ENCODE measurements around the gene TRIOBP.

Gene TRIOBP

GRCh38 chr22:37807410-37808293 lies 110.8 kb downstream of the TRIOBP start, which contains the start of gene GCAT (continued):
- TF ChIP-seq, protein P1, sequence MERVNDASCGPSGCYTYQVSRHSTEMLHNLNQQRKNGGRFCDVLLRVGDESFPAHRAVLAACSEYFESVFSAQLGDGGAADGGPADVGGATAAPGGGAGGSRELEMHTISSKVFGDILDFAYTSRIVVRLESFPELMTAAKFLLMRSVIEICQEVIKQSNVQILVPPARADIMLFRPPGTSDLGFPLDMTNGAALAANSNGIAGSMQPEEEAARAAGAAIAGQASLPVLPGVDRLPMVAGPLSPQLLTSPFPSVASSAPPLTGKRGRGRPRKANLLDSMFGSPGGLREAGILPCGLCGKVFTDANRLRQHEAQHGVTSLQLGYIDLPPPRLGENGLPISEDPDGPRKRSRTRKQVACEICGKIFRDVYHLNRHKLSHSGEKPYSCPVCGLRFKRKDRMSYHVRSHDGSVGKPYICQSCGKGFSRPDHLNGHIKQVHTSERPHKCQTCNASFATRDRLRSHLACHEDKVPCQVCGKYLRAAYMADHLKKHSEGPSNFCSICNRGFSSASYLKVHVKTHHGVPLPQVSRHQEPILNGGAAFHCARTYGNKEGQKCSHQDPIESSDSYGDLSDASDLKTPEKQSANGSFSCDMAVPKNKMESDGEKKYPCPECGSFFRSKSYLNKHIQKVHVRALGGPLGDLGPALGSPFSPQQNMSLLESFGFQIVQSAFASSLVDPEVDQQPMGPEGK (tag by site-specific recombination; IDR thresholded peaks at IDR 0.05), result peak; percentile 97
- TF ChIP-seq GLI2 (tag by site-specific recombination; IDR thresholded peaks at IDR 0.05; ENCODE audit: borderline replicate concordance, low read depth) (no peak), BCL11B (tag by site-specific recombination; IDR thresholded peaks at IDR 0.05; ENCODE audit: low read depth) (peak; percentile 55; the same call in 1 of the 2 replicates), ZNF76 (tag by site-specific recombination; IDR thresholded peaks at IDR 0.05; ENCODE audit: borderline replicate concordance, low read depth) (peak; percentile 51; the same call in 1 of the 2 replicates), SP3 (tag by site-specific recombination; IDR thresholded peaks at IDR 0.05) (peak; percentile 86), OVOL3 (tag by site-specific recombination; IDR thresholded peaks at IDR 0.05) (no peak), PRDM6 (tag by site-specific recombination; IDR thresholded peaks at IDR 0.05) (no peak), ZNF747 (tag by site-specific recombination; IDR thresholded peaks at IDR 0.05) (no peak), YY1 (tag by site-specific recombination; IDR thresholded peaks at IDR 0.05) (no peak; the same call in 1 of the 2 replicates), ZNF830 (tag by site-specific recombination; IDR thresholded peaks at IDR 0.05; ENCODE audit: low read depth) (no peak), OSR2 (tag by site-specific recombination; IDR thresholded peaks at IDR 0.05) (peak; percentile 6; the same call in 1 of the 2 replicates), ATF2 (tag by site-specific recombination; IDR thresholded peaks at IDR 0.05; ENCODE audit: low read depth) (no peak), ZEB2 (tag by site-specific recombination; IDR thresholded peaks at IDR 0.05) (peak; percentile 87; the same call in 1 of the 2 replicates), RBAK (tag by site-specific recombination; IDR thresholded peaks at IDR 0.05) (no peak), ZSCAN30 (tag by site-specific recombination; IDR thresholded peaks at IDR 0.05) (peak; percentile 12; the same call in 1 of the 2 replicates), ZNF48 (tag by site-specific recombination; IDR thresholded peaks at IDR 0.05) (no peak), ZNF777 (tag by site-specific recombination; IDR thresholded peaks at IDR 0.05; ENCODE audit: borderline replicate concordance) (no peak), ZNF354C (tag by site-specific recombination; IDR thresholded peaks at IDR 0.05; ENCODE audit: borderline replicate concordance, low read depth) (no peak), ZBTB21 (tag by site-specific recombination; IDR thresholded peaks at IDR 0.05) (no peak), ZNF548 (tag by site-specific recombination; IDR thresholded peaks at IDR 0.05) (no peak), ZIC2 (tag by site-specific recombination; IDR thresholded peaks at IDR 0.05) (peak; percentile 69), ZNF626 (tag by site-specific recombination; IDR thresholded peaks at IDR 0.05) (no peak), ZNF580 (tag by site-specific recombination; IDR thresholded peaks at IDR 0.05) (peak; percentile 53), HOXA7 (CRISPR knock-in tag; IDR thresholded peaks at IDR 0.05; ENCODE audit: borderline replicate concordance) (no peak), GFI1B (tag by site-specific recombination; IDR thresholded peaks at IDR 0.05) (no peak), ZNF248 (tag by site-specific recombination; IDR thresholded peaks at IDR 0.05) (no peak), ZBTB49 (tag by site-specific recombination; IDR thresholded peaks at IDR 0.05; ENCODE audit: low read depth) (no peak), ZNF221 (tag by site-specific recombination; IDR thresholded peaks at IDR 0.05; ENCODE audit: borderline replicate concordance) (no peak), ZNF366 (tag by site-specific recombination; conservative IDR thresholded peaks at IDR 0.05) (peak; percentile 79)
- TF ChIP-seq, protein P2, sequence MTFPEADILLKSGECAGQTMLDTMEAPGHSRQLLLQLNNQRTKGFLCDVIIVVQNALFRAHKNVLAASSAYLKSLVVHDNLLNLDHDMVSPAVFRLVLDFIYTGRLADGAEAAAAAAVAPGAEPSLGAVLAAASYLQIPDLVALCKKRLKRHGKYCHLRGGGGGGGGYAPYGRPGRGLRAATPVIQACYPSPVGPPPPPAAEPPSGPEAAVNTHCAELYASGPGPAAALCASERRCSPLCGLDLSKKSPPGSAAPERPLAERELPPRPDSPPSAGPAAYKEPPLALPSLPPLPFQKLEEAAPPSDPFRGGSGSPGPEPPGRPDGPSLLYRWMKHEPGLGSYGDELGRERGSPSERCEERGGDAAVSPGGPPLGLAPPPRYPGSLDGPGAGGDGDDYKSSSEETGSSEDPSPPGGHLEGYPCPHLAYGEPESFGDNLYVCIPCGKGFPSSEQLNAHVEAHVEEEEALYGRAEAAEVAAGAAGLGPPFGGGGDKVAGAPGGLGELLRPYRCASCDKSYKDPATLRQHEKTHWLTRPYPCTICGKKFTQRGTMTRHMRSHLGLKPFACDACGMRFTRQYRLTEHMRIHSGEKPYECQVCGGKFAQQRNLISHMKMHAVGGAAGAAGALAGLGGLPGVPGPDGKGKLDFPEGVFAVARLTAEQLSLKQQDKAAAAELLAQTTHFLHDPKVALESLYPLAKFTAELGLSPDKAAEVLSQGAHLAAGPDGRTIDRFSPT (tag by site-specific recombination; IDR thresholded peaks at IDR 0.05), result peak; percentile 81

Data from HEK293 (cell line).